Transverse colon (tissue), 3 donors: ENCODE results near the gene TACC2.

Source experiments
- EP300 ChIP-seq: sonication (generic); formaldehyde crosslinking; IDR thresholded peaks from one replicate; pipeline ENCODE4 v1.6.1; 2017; ENCODE audit warnings: antibody characterized with exemption, low read depth
- POLR2A ChIP-seq: fragments of 450-650 bp; IDR thresholded peaks from one replicate; pipeline ENCODE4 v1.6.1; 2016; ENCODE audit warnings: antibody characterized with exemption, mild to moderate bottlenecking, moderate library complexity
- TF ChIP-seq, protein P1 (sequence below), 5 experiments: fragments of 200-600 bp in 3 of 5; fragments of 450-650 bp in 2 of 5; sonication (generic) in 3 of 5; IDR thresholded peaks; 1 replicate in 2 of 5; 2 replicates in 3 of 5; pipeline ENCODE4 v1.5.1; 2016 to 2017; ENCODE audit warnings: antibody characterized with exemption in 5 of 5, inconsistent platforms in 3 of 5, mild to moderate bottlenecking in 2 of 5, moderate library complexity in 1 of 5

DNA sequence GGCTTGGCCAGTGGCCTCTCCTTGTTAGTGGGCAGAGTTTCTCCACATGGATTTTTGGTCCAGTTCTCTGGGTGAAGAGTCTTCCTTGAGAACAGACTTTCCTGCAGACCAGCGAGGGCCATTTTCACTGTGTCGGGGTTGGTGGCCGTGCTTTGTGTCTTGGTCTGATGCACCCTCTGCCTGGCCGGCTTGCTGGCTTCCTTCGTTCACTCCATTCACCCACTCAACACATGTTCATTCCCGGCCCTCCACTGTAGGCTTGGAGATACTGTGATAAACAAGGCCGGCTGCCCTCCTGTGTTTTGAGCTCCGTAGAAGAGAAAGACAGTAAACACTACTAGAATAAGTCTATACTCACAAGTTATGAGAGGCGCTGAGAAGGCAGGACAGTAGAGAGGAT lies 205.3 kb downstream of the TACC2 start:
- TF ChIP-seq, protein P1, sequence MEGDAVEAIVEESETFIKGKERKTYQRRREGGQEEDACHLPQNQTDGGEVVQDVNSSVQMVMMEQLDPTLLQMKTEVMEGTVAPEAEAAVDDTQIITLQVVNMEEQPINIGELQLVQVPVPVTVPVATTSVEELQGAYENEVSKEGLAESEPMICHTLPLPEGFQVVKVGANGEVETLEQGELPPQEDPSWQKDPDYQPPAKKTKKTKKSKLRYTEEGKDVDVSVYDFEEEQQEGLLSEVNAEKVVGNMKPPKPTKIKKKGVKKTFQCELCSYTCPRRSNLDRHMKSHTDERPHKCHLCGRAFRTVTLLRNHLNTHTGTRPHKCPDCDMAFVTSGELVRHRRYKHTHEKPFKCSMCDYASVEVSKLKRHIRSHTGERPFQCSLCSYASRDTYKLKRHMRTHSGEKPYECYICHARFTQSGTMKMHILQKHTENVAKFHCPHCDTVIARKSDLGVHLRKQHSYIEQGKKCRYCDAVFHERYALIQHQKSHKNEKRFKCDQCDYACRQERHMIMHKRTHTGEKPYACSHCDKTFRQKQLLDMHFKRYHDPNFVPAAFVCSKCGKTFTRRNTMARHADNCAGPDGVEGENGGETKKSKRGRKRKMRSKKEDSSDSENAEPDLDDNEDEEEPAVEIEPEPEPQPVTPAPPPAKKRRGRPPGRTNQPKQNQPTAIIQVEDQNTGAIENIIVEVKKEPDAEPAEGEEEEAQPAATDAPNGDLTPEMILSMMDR (IDR thresholded peaks at IDR 0.05): no peak
- no peak for TF ChIP-seq POLR2A
- TF ChIP-seq EP300: no peak
